ENCODE data around the gene SORL1.

Gene SORL1

GRCh38 chr11:121471167-121471566 lies 19.1 kb downstream of the SORL1 start:
- no peak for DNase-seq (ENCODE audit: low read depth)
- TF ChIP-seq, protein P1, sequence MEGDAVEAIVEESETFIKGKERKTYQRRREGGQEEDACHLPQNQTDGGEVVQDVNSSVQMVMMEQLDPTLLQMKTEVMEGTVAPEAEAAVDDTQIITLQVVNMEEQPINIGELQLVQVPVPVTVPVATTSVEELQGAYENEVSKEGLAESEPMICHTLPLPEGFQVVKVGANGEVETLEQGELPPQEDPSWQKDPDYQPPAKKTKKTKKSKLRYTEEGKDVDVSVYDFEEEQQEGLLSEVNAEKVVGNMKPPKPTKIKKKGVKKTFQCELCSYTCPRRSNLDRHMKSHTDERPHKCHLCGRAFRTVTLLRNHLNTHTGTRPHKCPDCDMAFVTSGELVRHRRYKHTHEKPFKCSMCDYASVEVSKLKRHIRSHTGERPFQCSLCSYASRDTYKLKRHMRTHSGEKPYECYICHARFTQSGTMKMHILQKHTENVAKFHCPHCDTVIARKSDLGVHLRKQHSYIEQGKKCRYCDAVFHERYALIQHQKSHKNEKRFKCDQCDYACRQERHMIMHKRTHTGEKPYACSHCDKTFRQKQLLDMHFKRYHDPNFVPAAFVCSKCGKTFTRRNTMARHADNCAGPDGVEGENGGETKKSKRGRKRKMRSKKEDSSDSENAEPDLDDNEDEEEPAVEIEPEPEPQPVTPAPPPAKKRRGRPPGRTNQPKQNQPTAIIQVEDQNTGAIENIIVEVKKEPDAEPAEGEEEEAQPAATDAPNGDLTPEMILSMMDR (conservative IDR thresholded peaks at IDR 0.05; ENCODE audit: control insufficient read depth, insufficient read depth, low read depth, low read length), result no peak
- no peak overlapping the region for H3K4me3 ChIP-seq (ENCODE audit: control insufficient read depth, low read depth, low read length)

DNA sequence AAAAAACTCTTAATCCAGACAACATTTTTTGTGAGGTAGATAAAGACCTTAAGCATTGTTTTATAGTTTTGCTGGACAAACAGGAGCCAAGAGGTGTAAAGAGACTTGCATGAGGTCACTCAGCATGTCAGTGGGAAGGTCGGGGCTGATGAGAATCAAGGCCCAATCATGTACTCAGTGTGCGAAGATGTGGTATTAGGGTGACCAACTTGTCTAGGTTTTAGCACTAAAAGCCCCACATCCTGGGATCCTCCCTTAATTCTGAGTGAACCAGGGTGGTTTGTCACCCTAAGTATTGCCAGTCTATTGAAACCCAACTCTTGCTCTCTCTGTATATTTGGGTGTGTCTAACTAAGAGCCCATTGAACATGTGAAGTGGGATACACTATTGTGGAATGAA lies 20.2 kb downstream of the SORL1 start:
- no peak overlapping the region for H3K4me3 ChIP-seq (ENCODE audit: control insufficient read depth, low read depth, low read length)
- no peak for DNase-seq (ENCODE audit: low read depth)
- TF ChIP-seq, protein P1 (conservative IDR thresholded peaks at IDR 0.05; ENCODE audit: control insufficient read depth, insufficient read depth, low read depth, low read length), result no peak

DNA sequence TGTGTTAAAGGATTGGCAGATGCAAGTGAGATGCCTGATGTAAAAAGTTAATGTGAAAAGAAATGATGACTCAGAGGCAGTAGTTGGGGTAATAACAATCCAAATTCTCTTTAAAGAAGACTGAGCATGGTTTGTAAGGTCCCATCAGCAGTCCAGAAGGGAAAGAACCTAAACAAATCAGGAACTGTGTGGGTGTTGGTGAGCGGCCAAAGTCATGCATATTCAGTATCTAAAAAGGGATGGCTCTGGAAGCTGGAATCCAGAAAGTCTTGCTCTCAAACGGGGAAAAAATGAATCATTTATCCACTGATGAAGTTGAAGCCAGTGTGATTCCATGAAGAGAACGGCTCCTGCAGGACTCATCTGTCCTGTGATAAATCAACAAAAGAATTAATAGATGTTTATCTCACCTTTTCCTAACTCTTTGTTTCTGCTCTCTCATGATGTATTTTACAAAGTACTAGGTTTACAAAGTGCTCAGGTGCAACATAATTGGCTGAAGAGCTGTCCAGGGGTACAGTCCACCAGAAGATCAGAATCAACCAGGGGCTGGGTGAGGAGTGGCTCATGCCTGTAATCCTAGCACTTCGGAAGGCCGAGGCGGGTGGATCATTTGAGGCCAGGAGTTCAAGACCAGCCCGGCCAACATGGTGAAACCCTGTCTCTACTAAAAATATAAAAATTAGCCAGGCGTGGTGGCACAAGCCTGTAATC lies 21.1 kb downstream of the SORL1 start:
- no peak overlapping the region for H3K4me3 ChIP-seq (ENCODE audit: control insufficient read depth, low read depth, low read length)
- TF ChIP-seq, protein P1 (conservative IDR thresholded peaks at IDR 0.05; ENCODE audit: control insufficient read depth, insufficient read depth, low read depth, low read length), result no peak
- DNase-seq (ENCODE audit: low read depth), result peak; percentile 71

GRCh38 chr11:121474680-121475079 lies 22.6 kb downstream of the SORL1 start:
- no peak for DNase-seq (ENCODE audit: low read depth)
- TF ChIP-seq, protein P1 (conservative IDR thresholded peaks at IDR 0.05; ENCODE audit: control insufficient read depth, insufficient read depth, low read depth, low read length), result no peak
- H3K4me3 ChIP-seq (ENCODE audit: control insufficient read depth, low read depth, low read length), result no peak overlapping the region

DNA sequence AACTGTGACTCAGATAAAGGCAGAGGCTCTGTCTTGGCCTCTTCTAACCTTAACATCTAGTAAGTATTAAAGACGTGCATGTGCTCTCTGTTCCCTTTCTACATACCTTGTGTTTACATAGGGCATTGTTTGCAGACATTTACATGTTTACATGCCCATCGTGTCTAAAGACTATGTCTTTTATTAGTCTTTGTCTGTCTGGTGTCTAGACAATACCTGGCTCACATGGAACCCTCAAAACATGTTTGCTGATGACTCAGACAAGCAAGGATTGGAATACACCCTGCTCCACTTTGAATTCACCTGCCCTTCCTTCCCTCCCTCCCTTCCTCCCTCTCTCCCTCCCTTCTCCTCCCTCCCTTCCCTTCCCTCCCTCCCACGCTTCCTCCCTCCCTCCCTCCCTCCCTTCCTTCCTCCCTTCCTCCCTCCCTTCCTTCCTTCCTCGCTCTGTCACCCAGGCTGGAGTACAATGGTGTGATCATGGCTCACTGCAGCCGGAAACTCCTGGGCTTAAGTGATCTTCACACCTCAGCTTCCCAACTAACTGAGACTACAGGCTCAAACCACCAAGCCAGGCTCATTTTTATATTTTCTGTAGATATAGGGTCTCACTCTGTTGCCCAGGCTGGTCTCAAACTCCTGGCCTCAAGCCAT lies 24.4 kb downstream of the SORL1 start:
- H3K4me3 ChIP-seq (ENCODE audit: control insufficient read depth, low read depth, low read length), result no peak overlapping the region
- DNase-seq (ENCODE audit: low read depth), result no peak
- TF ChIP-seq, protein P1 (conservative IDR thresholded peaks at IDR 0.05; ENCODE audit: control insufficient read depth, insufficient read depth, low read depth, low read length), result no peak

DNA sequence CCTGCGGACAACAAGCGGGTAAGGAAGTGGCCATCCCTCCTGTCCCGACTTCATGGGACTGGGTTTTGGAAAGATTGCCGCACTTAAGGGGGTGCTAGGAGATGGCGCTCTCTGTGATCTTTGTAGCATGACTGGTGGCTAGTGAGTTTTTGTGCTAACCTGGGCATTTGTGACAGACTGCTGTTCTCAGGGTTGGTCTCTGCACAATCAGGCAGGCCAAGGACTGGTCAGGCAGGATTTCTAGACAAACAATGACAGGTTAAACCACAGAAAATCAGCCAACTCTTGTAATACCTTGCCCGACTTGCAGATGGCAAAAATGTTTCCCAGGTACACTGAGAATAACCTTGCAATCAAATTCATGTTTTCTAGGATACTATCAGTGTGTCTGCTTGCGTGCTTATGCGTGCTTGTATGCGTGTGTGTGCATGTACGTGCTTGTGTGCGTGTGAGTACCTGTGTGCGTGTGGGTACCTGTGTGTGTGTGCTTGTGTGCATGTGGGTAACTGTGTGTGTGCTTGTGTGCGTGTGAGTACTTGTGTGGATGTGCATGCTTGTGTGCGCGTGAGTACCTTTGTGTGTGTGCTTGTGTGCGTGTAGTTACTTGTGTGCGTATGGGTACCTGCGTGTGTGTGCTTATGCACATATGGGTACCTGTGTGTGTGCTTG lies 26.2 kb downstream of the SORL1 start:
- TF ChIP-seq, protein P1 (conservative IDR thresholded peaks at IDR 0.05; ENCODE audit: control insufficient read depth, insufficient read depth, low read depth, low read length), result no peak
- no peak overlapping the region for H3K4me3 ChIP-seq (ENCODE audit: control insufficient read depth, low read depth, low read length)
- no peak for DNase-seq (ENCODE audit: low read depth)

All from fibroblast of mammary gland (primary cell).